BLaER1 (cell line): ENCODE data around the gene SNCB.
A peak's percentile ranks its signal among the peaks of the same experiment; 100 is the strongest.

Source experiments
- H3K27ac ChIP-seq: shearing (Covaris generic); formaldehyde crosslinking; 2 replicates; pipeline ENCODE4 v1.8.1; 2022
- H3K27me3 ChIP-seq: shearing (Covaris generic); formaldehyde crosslinking; 2 replicates; pipeline ENCODE4 v1.8.1; 2022
- H3K36me3 ChIP-seq: shearing (Covaris generic); formaldehyde crosslinking; 2 replicates; pipeline ENCODE4 v1.8.1; 2022
- H3K4me1 ChIP-seq: shearing (Covaris generic); formaldehyde crosslinking; 2 replicates; pipeline ENCODE4 v1.8.1; 2022
- H3K4me2 ChIP-seq: shearing (Covaris generic); formaldehyde crosslinking; 2 replicates; pipeline ENCODE4 v1.8.1; 2022
- H3K4me3 ChIP-seq: shearing (Covaris generic); formaldehyde crosslinking; 2 replicates; pipeline ENCODE4 v1.8.1; 2022
- H3K9ac ChIP-seq: shearing (Covaris generic); formaldehyde crosslinking; 2 replicates; pipeline ENCODE4 v1.8.1; 2022
- H3K9me3 ChIP-seq: shearing (Covaris generic); formaldehyde crosslinking; 2 replicates; pipeline ENCODE4 v1.8.1; 2022
- H4K20me1 ChIP-seq: shearing (Covaris generic); formaldehyde crosslinking; 2 replicates; pipeline ENCODE4 v1.8.1; 2022
- Cebpa-rat ChIP-seq: shearing (Covaris generic); IDR thresholded peaks from 2 replicates; pipeline ENCODE4 v1.8.1; 2022

SNCB gene

GRCh38 chr5:176661676-176662075 is 31.3 kb upstream of the SNCB start:
- TF ChIP-seq Cebpa-rat = no peak
- peaks cover 12% of the 10 kb centered on the region for H3K36me3 ChIP-seq
- peaks cover 47% of the 10 kb centered on the region for H3K4me1 ChIP-seq
- no peaks in the 10 kb centered on the region for H3K27me3 ChIP-seq
- no peak overlapping the region for H3K27ac ChIP-seq
- H3K4me3 ChIP-seq = no peak overlapping the region
- H3K4me2 ChIP-seq = peak overlapping the region; percentile 36
- H3K9me3 ChIP-seq = no peaks in the 10 kb centered on the region
- peaks cover 41% of the 10 kb centered on the region for H4K20me1 ChIP-seq
- H3K9ac ChIP-seq = no peak overlapping the region

DNA sequence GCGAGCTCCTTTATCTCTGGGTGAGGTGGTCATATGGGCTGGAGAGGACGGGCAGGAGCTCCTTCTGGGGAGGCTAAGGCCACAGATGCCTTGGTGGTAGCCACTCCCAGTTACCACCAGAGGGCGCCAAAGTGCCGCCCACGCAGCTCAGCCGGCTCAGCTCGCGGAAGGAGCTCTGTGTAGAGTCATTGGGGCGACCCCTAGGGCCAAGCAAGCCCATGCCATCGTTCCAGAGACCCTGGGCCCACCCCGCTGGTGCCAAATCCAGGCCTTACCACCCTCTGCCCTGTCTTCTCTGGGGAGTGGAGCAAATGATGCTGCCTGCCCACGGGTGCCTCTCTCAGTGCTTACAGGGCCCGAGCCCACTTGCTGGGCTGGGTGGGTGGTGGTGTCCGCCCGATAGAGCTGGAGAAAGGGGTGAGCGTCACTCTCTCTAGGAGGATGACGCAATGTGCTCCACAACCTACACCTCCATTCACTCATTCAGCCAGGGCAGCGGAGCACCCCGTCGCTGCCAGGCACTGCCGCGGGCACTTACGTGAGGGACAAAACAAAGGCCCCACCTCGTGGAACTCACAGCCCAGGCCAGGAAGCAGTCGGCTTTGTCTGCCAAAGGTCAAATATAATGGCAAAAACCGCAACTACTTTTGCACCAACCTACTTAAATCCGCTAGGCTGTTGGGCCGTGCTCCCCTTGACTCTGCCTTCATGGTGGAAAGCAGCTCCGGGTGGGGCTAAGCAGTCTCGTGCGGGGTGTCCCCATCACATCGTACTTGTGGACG is 30.7 kb upstream of the SNCB start:
- Histone ChIP-seq H3K36me3 (peaks cover 18% of the 10 kb centered on the region), H3K4me1 (peaks cover 51% of the 10 kb centered on the region), H3K27me3 (no peaks in the 10 kb centered on the region), H3K27ac (no peak overlapping the region), H3K4me2 (peak overlapping the region; percentile 36), H3K9ac (no peak overlapping the region), H4K20me1 (peaks cover 47% of the 10 kb centered on the region), H3K4me3 (no peak overlapping the region), H3K9me3 (no peaks in the 10 kb centered on the region)
- peak; percentile 60; the same call in 1 of the 2 replicates for TF ChIP-seq Cebpa-rat

- Histone ChIP-seq H3K36me3 (peaks cover 23% of the 10 kb centered on the region), H3K27ac (no peak overlapping the region), H3K4me2 (no peak overlapping the region), H3K9me3 (no peaks in the 10 kb centered on the region), H3K4me3 (no peak overlapping the region), H3K9ac (no peak overlapping the region), H3K27me3 (no peaks in the 10 kb centered on the region), H4K20me1 (peaks cover 50% of the 10 kb centered on the region), H3K4me1 (peaks cover 57% of the 10 kb centered on the region)
- no peak for TF ChIP-seq Cebpa-rat
These were observed 30.2 kb upstream of the SNCB start for GRCh38 chr5:176660530-176660859.

DNA sequence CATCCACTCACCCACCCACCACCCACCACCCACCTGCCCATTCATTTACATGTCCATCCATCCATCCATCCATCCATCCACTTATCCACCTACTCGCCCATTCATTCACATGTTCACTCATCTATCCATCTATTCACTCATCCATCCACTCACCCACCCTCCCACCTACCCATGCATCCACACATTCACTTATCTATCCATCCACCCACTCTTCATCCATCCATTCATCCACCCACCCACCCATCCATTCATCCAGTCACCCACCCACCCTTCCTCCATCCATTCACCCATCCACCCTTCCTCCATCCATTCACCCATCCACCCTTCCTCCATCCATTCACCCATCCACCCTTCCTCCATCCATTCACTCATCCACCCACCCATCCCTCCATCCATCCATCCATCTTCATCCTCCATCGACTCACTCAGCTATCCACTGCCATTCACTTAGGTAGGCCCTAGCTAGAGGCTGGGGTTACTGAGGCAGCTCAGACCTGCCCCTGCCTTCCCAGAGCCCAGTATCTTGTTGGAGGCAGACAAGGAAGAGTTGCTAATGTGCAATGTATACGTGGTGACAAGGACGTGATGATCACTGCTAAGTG is 29.6 kb upstream of the SNCB start:
- Histone ChIP-seq H3K4me1 (peaks cover 61% of the 10 kb centered on the region), H3K36me3 (peaks cover 29% of the 10 kb centered on the region), H3K9ac (no peak overlapping the region), H4K20me1 (peaks cover 55% of the 10 kb centered on the region), H3K27me3 (no peaks in the 10 kb centered on the region), H3K4me2 (no peak overlapping the region), H3K9me3 (no peaks in the 10 kb centered on the region), H3K27ac (no peak overlapping the region), H3K4me3 (no peak overlapping the region)
- no peak for TF ChIP-seq Cebpa-rat

GRCh38 chr5:176659512-176659839 is 29.1 kb upstream of the SNCB start:
- Histone ChIP-seq H3K4me2 (peak overlapping the region; percentile 95), H3K27ac (0 out of 2 replicates have a peak overlapping the region, but pooled peaks have one; percentile 4), H3K9me3 (no peaks in the 10 kb centered on the region), H3K4me1 (peaks cover 64% of the 10 kb centered on the region), H3K4me3 (no peak overlapping the region), H3K36me3 (peaks cover 34% of the 10 kb centered on the region), H3K9ac (no peak overlapping the region), H3K27me3 (no peaks in the 10 kb centered on the region), H4K20me1 (peaks cover 60% of the 10 kb centered on the region)
- no peak for TF ChIP-seq Cebpa-rat

GRCh38 chr5:176658817-176659511 is 28.6 kb upstream of the SNCB start:
- Histone ChIP-seq H3K27ac (0 out of 2 replicates have a peak overlapping the region, but pooled peaks have one; percentile 10), H3K9me3 (no peaks in the 10 kb centered on the region), H3K9ac (no peak overlapping the region), H3K4me3 (peak overlapping the region; percentile 56), H3K27me3 (no peaks in the 10 kb centered on the region), H3K36me3 (peaks cover 39% of the 10 kb centered on the region), H3K4me2 (peak overlapping the region; percentile 95), H4K20me1 (peaks cover 64% of the 10 kb centered on the region), H3K4me1 (peaks cover 69% of the 10 kb centered on the region)
- TF ChIP-seq Cebpa-rat = no peak

DNA sequence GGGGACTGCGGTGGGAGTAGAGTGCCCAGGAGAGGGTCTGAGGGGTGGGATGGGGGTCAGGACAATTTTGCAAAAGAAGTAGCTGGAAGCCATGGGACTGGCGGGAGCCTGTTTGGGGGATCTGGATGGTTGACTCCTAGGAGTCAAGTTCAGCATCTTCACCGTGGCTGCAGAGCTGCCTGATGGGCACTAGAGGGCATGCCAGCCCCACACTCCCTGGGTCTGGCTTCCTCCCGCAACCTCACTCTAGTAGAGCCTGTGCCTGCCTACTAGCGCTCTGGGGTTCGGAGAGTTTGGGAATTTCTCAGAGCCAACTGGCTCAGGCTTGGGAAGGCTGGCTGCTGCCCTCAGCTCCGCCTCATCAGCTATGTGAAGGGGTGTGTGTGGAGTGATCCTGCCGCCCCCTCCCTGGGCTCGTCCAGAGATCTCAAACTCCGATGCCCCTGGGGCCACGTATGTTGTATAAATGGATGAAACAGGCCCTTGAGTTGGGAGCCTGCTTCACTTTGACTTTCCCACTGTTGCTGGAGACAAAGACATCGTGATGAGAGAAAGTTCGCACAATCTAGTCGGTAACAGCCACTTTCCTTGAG is 27.8 kb upstream of the SNCB start:
- peaks cover 77% of the 10 kb centered on the region for H3K4me1 ChIP-seq
- H3K36me3 ChIP-seq = peaks cover 47% of the 10 kb centered on the region
- H3K27me3 ChIP-seq = no peaks in the 10 kb centered on the region
- peak overlapping the region; percentile 56; the same call in 1 of the 2 replicates for H3K4me3 ChIP-seq
- no peak for TF ChIP-seq Cebpa-rat
- H3K4me2 ChIP-seq = peak overlapping the region; percentile 95
- no peak overlapping the region for H3K9ac ChIP-seq
- no peaks in the 10 kb centered on the region for H3K9me3 ChIP-seq
- H3K27ac ChIP-seq = 0 out of 2 replicates have a peak overlapping the region, but pooled peaks have one; percentile 10
- peaks cover 73% of the 10 kb centered on the region for H4K20me1 ChIP-seq

- Histone ChIP-seq H3K4me3 (no peak overlapping the region), H3K4me1 (peaks cover 81% of the 10 kb centered on the region), H3K36me3 (peaks cover 54% of the 10 kb centered on the region)
These were observed 26.2 kb upstream of the SNCB start for GRCh38 chr5:176656467-176656990.

DNA sequence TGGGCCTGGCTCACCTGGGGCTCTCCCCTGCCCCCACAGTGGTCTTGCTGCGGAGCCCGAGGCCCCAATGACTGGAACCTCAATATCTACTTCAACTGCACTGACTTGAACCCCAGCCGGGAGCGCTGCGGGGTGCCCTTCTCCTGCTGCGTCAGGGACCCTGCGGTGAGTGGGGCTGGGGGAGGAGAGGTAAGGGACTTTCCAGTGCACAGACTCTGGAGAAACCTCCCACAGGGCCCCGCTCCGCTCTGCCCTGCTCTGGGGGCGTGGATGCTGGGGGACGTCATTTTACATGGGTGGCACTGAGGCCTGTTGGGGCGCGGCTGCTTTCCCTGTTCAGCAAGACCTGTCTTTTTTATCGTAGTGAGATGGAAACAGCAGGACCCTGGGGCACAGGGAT is 24.5 kb upstream of the SNCB start:
- H4K20me1 ChIP-seq = peaks cover 81% of the 10 kb centered on the region
- peak overlapping the region; percentile 99; the same call in 1 of the 2 replicates for H3K4me2 ChIP-seq

More at GRCh38 chr5:176656467-176656990, 26.2 kb upstream of the SNCB start:
- Histone ChIP-seq H4K20me1 (peaks cover 78% of the 10 kb centered on the region), H3K9ac (no peak overlapping the region), H3K27ac (no peak overlapping the region), H3K9me3 (no peaks in the 10 kb centered on the region), H3K4me2 (no peak overlapping the region), H3K27me3 (no peaks in the 10 kb centered on the region)
- TF ChIP-seq Cebpa-rat = no peak

More for the DNA sequence above, 24.5 kb upstream of the SNCB start:
- Histone ChIP-seq H3K4me1 (peaks cover 83% of the 10 kb centered on the region), H3K4me3 (no peak overlapping the region), H3K27ac (no peak overlapping the region), H3K27me3 (no peaks in the 10 kb centered on the region), H3K9me3 (no peaks in the 10 kb centered on the region), H3K9ac (no peak overlapping the region), H3K36me3 (peaks cover 54% of the 10 kb centered on the region)
- no peak for TF ChIP-seq Cebpa-rat
